Measurements from ENCODE around the gene ODAPH.
A peak's percentile ranks its signal among the peaks of the same experiment; 100 is the strongest.
"Not testable (repeated sequence)": the region's sequence is repeated elsewhere in the genome, so short reads cannot be mapped to it uniquely, and the experiment has no call there.

The ODAPH gene

DNA sequence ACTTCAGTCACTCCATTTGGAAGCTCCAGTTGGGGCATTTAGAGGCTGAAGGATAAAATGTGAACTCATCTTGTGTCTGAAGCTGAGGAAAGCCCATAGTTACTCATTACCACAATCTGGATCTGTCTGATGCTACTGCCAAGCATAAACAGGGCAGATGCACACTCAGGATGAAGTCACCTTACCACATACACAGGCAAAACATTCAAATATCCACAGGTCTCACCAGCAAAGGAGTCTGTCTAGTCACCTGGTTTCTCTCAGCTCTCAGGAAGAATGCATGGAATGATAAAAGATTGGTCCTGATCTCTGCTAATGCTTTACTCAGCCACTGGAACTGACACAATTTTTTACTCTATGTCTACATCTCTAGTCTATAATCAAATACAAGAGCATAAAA is 13.0 kb upstream of the ODAPH start:
- FAIRE-seq, result no peak

DNA sequence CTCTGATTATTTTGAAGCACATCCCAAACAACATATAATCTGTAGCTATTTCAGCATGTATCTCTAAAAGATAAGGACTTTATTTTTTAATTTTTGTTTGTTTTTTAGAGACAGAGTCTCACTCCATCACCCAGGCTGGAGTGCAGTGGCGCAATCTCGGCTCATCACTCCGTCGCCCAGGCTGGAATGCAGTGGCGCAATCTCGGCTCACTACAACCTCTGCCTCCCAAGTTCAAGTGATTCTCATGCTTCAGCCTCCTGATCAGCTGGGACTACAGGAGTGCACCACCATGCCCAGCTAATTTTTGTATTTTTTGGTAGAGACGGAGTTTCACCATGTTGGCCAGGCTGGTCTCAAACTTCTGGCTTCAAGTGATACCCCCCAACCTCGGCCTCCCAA is 11.6 kb upstream of the ODAPH start:
- not testable (repeated sequence) for DNase-seq (ENCODE audit: extremely low spot score, insufficient read length, low read depth); FAIRE-seq

More for the DNA sequence above, 13.0 kb upstream of the ODAPH start:
- no peak for DNase-seq (ENCODE audit: extremely low spot score, insufficient read length, low read depth)

DNA sequence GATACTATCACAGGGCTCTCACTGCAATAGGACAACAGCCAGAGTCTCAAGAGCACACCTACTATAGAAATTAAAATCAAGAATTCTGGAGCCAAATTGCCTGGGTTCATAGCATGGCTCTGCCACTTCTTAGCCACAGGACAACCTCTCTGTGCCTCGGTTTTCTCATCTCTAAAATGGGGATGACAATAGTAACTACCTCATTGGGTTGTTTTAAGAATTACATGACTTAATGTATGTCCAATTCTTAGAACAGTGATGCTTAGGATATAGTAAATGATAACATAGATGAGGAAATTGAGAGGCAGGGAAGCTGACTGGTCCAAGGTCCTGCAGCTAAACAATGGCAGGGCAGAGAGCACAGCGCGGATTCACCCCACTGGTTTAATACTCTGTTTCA is 11.0 kb upstream of the ODAPH start:
- no peak for DNase-seq (ENCODE audit: extremely low spot score, insufficient read length, low read depth)

DNA sequence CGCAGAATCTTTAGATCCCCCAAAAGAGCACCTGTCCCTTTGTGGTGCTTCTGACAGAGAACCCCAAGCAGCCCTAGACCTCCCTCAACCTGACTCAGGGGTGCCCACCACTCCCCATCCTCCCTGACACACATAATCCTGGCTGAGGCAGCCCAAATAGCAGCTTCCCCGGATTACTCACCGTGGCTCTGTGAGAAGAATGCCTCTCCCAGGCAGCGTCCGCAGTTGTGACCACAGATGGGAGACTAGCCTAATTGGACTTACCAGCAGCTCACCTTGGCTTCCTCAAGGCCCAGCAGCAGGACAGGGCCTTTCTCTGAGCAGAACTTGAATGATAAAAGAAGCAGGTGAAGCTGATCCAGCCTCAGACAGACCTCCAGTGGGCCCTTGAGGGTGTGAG is 10.3 kb upstream of the ODAPH start:
- FAIRE-seq, result no peak
- no peak for DNase-seq (ENCODE audit: extremely low spot score, insufficient read length, low read depth)

More for the DNA sequence above, 11.0 kb upstream of the ODAPH start:
- no peak for FAIRE-seq

DNA sequence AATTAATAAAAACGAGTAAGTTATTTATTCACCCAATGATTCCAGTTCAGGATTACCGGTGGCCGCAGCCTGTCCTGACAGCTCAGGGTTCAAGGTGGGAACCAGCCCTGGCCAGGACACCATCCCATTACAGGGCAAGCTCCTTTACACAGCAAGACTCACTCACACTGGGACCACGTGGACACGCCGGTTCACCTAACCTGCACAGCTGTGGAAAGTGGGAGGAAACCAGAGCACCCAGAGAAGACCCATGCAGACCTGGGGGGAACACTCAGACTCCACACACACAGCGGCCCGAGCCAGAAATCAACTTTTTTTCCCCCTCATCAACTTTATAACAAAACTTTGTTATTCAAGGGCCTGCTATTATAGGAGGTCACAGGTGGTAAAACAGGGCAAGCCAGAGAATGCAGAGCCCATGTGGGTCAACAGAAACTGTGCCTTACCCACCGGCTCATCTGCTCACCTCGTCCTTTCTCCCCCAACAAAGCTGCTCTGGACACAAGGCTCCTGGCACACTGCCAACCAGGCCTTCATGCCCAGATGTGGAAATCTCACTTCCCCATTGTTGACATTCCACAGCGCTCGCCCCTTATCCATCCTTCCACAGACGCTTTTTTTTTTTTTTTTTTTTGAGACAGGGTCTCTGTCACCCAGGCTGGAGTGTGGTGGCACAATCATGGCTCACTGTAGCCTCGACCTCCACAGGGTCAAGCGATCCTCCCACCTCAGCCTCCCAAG is 8.0 kb upstream of the ODAPH start:
- FAIRE-seq (no peak), DNase-seq (ENCODE audit: extremely low spot score, insufficient read length, low read depth) (no peak)

DNA sequence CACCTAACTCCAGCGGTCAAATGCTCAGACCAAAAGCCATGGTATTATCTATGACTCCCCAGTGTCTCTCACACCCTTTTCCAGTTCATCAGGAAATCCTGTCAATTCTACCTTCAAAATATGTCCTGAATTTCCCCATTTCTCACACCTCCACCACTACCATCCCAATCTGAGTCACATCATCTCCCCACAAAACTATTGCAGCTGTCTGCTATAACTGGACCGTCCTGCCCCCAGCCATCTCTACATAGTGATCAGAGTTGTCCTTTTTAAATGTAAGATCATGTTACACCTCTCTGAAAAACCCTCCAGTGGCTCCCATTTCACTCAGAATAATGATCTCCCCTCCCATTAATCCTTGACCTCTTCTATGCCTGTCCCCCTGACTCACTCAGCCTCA is 6.8 kb upstream of the ODAPH start:
- FAIRE-seq (no peak), DNase-seq (ENCODE audit: extremely low spot score, insufficient read length, low read depth) (no peak)

DNA sequence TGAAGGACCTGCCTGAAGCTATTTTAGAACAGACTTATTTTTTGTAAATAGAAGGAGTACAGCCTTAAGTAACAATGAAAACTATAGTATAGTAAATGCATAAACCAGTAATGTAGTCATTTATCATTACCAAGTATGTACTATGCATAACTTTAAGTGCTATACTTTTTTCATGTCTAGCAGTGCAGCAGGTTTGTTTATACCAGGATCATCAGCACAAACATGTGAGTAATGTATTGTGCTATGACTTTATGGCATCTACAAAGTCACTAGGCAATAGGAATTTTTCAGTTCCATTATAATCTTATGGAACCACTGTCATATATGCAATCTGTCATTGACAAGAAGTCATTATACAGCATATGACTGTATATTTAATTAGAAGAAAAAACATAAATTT is 3.4 kb upstream of the ODAPH start:
- FAIRE-seq, result no peak
- DNase-seq (ENCODE audit: extremely low spot score, insufficient read length, low read depth), result no peak

DNA sequence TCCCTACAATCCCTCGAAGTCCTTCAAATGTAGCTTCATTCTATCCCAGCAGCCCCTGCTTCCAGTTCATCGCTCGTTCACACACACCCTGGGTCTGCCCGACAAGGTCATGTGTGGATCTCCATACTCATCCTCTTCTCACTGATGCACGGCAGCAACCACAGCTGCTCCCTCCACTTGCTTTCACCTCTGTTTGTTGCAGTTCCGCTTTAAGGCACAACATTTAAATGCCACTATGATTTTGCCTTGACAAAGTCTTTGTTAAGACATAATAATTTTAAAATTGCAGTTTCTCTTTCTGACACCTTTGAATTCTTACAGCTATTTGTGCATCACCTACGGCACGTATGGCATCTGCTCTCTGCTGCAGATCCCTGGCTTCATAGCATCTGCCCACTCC is 1.8 kb downstream of the ODAPH start:
- FAIRE-seq (no peak), DNase-seq (ENCODE audit: extremely low spot score, insufficient read length, low read depth) (no peak)

DNA sequence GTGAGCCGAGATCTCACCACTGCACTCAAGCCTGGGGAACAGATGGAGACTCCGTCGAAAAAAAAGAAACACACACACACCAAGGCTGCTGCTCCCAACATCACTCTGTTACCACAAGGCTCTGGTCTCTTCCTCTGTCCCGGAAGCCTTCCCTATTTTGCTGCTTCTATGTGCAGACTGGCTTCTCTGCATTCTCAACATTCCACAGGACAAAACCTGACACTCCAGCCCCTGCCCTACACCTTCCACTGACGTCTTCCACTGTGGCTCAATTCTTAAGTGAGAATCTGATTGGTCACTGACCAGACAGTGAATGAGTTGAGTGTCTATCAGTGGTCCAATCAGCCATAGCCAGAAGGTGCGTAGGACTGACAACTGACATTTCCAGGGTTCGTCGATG is 5.9 kb downstream of the ODAPH start:
- no peak for DNase-seq (ENCODE audit: extremely low spot score, insufficient read length, low read depth)
- no peak for FAIRE-seq

DNA sequence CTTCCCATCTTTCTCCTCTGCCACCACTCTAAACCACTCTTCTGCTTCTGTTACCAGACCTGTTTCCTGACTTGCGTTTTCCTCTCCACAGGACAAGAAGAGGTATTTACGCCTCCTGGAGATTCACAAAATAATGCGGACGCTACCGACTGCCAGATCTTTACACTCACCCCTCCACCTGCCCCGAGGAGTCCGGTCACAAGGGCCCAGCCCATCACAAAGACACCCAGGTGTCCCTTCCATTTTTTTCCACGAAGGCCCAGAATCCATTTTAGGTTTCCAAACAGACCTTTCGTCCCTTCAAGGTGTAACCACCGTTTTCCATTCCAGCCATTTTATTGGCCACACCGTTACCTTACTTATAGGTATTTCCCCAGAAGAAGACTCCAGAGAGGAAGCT is 8.2 kb downstream of the ODAPH start:
- no peak for FAIRE-seq
- DNase-seq (ENCODE audit: extremely low spot score, insufficient read length, low read depth), result no peak

DNA sequence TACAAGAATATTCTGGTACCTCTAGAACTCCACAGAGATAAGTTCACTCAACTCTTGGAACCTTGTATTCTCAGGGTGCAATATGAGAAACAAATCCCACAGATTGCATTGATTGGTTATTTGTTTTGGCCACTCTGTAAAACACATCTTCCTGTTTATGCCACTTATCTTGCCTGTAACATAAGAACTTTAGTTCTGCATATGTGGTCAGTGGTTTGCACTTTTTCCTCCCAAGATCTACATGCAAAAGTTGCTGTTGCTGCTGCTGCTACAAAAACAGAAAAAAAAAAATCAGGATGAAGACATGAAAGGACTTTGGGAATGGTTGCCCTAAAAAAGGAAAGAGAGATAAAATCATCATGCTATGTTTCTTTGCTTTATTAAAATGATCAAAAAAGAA is 9.6 kb downstream of the ODAPH start:
- DNase-seq (ENCODE audit: extremely low spot score, insufficient read length, low read depth) (no peak), FAIRE-seq (no peak)

DNA sequence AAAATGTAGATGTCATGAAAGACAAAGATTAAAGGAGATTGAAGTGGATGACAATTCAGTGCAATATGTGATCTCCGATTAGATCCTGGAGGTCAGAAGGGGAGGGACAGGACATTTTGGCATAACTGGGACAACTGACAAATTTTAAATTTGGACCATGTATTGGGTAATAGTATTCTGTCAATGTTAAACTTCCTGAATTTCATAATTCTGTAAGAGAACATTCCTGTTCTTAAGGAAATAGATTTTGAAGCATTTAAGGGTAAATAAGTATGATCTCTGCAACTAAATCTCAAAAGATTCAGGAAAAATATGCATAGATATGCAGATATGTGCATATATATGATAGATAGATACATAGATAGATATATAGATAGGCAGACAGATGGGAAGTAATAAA is 11.0 kb downstream of the ODAPH start:
- FAIRE-seq (no peak), DNase-seq (ENCODE audit: extremely low spot score, insufficient read length, low read depth) (no peak)

DNA sequence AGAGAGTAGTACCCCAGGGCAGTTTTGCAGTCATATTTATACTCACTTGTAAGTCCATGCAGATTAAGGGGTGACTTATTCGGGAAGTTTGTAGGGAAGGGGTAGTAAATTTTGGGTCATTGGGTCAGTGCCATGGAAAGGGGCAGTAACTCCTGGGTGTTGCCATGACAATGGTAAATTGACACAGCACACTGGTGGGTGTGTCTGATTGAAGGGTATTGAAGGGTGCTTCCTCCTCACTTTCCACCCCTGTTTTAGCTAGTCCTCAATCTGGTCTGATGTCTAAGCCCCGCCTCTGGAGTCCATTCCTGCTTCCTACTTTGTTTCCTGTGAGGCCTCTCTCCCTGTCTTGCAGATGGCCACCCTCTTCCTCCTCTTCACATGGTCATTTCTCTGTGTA is 11.9 kb downstream of the ODAPH start:
- FAIRE-seq, result no peak

DNA sequence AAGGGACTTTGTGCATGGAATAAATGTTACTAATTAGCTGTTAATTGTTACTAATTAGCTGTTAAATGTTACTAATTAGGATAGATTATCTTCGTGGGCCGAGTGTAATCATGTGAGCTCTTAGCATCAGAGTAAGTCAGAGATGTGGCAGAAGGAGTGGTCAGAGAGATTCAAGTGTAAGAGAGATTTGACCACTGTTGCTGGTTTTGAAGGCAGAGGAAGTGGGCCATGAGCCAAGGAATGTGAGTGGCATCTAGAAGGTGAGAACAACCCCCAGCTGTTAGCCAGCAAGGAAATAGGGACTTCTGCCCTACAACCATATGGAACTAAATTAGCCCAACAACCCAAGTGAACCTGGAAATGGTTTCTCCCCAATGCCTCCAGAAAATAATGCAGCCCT is 28.2 kb downstream of the ODAPH start:
- DNase-seq (ENCODE audit: extremely low spot score, insufficient read length, low read depth) (no peak), FAIRE-seq (no peak)

More for the DNA sequence above, 11.9 kb downstream of the ODAPH start:
- DNase-seq (ENCODE audit: extremely low spot score, insufficient read length, low read depth), result no peak

DNA sequence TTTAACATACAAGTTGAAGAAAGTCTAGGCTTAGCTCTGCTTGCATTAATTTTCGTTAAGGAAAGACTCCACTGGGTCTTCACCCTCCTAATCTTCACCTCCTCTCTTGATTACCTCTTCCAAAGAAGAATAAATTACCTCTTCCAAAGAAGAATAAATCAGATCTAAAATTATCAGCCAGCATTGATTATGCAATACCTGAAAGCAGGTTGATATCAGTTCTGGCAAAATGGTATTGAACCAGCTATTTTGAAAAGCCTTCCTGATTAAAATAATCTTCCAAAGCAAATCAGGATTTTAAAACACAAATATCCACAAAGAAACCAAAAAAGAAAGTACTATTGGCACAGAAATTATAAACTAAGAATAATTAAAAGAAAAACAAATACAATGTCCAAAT is 37.5 kb downstream of the ODAPH start:
- no peak for FAIRE-seq
- DNase-seq (ENCODE audit: extremely low spot score, insufficient read length, low read depth), result no peak

DNA sequence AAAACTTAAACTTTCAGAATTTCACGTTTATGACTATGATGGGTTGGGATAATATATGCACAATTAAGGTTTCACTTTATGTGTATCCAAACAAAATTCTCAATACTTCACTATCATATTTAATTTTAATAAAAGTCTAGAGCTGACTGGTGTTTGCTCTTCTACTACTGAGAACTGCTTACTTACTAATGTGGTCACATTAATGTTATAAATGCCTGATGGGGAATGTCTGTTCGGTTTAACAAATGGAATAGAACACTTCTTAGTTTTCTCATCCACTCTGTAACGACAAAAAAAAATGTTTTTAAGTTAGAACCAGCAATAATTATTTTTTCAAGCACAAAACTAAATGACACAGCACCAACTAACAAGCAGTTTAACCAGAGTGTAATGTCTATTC is 40.2 kb downstream of the ODAPH start:
- DNase-seq (ENCODE audit: extremely low spot score, insufficient read length, low read depth) (no peak), FAIRE-seq (no peak)

DNA sequence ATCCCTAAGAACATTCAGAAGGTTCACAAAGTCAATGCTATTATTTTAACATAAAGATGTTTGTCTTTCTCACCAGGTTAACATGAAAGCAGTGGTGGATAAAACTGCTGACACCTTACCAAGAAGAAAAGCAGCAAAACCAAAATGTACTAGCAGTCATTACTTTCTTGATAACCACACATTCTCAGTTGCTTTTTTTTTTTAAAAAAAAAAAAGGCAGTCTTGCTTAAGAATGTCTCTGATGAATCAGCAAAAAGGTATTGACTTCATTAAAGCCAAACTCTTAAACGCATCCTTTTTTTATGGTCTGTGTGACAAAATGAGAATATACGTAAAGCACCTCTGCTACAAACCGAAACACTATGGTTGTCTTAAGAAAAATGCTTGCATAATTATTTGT is 42.5 kb downstream of the ODAPH start:
- FAIRE-seq, result peak; percentile 9

DNA sequence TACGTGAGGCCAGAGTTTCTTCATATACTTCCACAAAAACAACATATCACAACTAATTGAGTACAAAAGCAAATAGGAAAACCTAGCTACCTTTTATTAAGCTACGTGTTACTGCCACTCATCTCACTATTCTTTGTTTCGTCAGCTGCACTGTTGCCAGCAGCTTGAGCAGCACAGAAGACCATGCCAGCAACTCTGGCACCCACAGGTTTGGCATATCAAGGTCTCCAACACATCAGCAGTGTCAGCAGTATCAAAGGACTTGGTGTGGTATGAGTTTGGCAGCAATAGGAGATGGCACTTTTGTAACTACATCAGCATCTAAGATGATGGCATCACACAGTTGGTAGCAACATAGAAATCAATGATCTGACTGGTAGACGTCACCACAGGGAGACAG is 43.8 kb downstream of the ODAPH start:
- DNase-seq (ENCODE audit: extremely low spot score, insufficient read length, low read depth) (no peak), FAIRE-seq (no peak)

More for the DNA sequence above, 42.5 kb downstream of the ODAPH start:
- DNase-seq (ENCODE audit: extremely low spot score, insufficient read length, low read depth), result no peak

DNA sequence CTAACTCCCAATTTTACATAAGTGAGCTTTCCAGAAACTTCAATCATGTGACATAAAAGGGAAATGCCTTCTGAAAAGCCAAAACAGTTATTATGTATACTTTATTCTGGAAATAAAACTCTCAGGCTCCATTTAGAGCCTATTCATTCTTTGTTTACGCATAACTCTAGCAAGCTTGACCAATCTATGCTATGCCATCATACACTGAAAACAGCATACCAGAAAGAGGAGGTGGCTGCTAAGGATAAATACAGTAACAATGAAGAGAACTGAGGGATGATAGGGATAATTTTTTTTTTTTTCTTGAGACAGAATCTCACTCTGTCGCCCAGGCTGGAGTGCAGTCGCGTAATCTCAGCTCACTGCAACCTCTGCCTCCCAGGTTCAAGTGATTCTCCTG is 50.1 kb downstream of the ODAPH start:
- DNase-seq (ENCODE audit: extremely low spot score, insufficient read length, low read depth) (no peak), FAIRE-seq (no peak)

DNA sequence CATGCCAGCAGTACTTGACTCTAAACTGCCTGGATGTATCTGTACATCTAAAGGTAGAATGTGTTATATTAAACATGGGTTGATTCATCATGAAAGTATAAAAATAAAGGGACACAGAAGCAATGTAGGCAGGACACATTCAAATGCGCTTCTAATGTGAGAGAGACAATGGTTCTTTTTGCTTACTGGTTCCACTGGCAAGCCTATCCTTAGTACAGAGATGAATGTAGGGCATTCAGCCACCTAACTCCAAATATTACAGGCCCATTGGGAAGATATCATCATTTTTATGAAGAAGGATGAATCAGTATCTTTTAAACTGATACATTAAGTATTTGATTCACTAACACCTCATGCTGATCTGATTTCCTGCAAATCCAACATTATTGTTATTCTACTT is 56.4 kb downstream of the ODAPH start:
- FAIRE-seq, result no peak
- no peak for DNase-seq (ENCODE audit: extremely low spot score, insufficient read length, low read depth)
